GM21825 (cell line): Measurements from ENCODE around the gene SMARCA1.

Source experiments
- ATAC-seq: cut with Tn5 transposase; IDR thresholded peaks from one replicate; pipeline ENCODE4 v1.9.1; 2021; ENCODE audit warnings: mild to moderate bottlenecking, moderate library complexity; ENCODE audit not compliant: unreplicated experiment

The SMARCA1 gene

GRCh38 chrX:129529685-129530281 lies 6.5 kb upstream of the SMARCA1 start:
- ATAC-seq, result no peak

- ATAC-seq, result no peak
Measured at GRCh38 chrX:129525896-129526295, 2.6 kb upstream of the SMARCA1 start.

- ATAC-seq, result no peak
Measured at GRCh38 chrX:129525162-129525561, 1.9 kb upstream of the SMARCA1 start.

DNA sequence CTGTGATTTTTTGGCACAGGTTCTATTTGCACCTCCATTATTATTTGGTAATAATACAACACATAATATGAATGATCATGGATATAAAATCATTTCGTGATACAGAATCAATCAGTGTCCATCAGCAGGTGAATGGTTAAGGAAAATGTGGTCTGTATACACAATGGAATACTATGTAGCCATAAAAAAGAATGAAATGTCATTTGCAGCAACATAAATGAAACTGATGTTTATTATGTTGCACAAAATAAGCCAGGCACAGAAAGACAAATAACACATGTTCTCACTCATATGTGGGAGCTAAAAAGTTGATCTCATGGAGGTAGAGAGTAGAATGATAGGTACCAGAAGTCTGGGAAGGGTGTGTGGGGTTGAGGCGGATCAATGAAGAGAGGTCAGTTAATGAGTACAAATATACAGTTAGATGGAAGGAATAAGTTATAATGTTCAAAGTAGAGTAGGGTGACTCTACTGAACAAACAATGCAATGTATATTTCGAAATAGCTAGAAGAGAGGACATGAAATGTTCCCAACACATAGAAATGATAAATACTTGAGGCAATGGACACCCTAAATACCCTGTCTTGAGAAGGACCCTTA lies 1.1 kb upstream of the SMARCA1 start:
- ATAC-seq, result no peak

- ATAC-seq, result no peak
Measured at GRCh38 chrX:129522184-129523078, 859 bp downstream of the SMARCA1 start.

DNA sequence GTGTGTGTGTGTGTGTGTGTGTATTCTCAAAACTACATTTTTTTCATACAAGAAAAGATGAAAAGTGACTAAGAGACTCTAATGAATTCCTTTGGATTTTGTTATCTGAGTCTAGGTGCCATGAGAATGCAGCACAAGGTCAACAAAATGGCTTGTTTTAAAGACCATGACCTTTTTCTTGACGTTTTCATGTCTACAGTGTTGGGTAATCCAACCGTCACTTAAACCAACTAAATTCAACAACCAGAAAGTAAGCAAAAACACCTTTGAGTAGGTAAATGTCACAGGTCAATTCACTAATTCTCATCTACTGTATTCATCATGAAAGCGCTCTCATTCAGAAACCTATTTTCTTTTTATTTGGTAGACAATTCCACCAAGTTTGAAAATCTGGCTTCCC lies 3.1 kb downstream of the SMARCA1 start:
- no peak for ATAC-seq

- ATAC-seq, result no peak
Measured at GRCh38 chrX:129516402-129516801, 6.9 kb downstream of the SMARCA1 start.

- no peak for ATAC-seq
Measured at GRCh38 chrX:129512409-129512808, 10.9 kb downstream of the SMARCA1 start.

DNA sequence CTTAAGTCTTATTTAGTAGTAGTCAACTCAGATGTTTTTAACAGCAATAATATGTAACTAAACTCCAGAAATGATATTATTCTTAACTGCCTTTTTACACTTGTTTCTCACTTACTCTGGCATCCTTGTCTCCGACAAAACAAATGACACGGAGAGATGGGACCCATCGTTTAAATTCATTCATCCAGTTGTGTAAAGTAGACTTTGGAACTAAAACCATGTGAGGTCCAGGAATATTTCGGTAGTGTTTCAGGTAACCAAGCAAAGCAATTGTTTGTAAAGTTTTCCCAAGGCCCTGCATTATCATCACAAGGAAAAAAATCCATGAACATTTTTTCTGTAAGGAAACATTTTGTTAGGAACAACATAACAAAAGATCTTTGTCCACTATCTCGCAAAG lies 11.6 kb downstream of the SMARCA1 start:
- ATAC-seq, result no peak

DNA sequence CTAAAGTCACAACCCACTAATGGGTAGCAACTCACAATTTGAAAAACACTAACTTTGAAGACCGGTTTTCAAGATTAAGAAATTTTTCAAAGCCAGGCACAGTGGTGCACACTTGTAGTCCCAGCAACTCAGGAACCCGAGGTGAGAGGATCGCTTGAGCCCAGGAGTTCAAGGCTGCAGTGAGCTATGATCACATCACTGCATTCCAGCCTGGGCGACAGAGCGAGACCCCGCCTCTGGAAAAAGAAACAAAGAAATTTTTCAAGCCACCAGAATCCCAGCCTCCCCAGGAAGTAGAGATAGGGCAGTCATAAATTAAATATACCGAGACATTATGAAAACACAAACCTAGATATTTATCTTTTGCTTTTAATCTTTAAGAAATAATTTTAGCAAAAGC lies 13.0 kb downstream of the SMARCA1 start:
- no peak for ATAC-seq

DNA sequence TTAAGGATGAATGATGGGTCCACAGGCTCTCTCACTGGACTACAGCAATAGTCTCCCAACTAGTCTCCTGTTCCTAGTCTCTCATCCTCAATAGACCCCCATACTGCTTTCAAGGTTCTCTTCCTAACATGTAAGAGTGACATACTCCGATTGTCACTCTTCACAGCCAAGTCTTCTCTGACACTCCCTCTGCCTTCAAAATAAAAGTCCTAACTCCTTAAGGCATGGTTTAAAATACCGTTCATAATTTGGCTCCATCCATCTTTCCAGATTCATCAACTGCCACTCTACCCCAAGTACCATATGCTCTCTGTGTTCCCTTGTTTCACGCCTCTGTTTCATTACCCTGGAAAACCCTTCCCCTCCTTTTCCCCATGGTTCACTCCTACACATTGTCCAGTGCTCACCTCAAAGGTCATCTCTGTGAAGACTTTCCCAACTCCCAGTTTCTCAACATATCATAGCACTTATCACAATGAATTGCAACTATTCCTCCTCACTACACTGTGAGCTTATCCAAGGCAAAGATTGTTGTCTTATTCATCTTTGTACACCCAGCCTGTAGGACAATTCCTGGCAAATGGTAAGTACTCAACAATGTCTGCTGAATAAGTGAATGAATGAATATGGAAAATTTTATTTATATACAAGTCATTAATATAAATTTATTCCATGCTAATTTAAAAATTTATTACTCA lies 26.0 kb downstream of the SMARCA1 start:
- no peak for ATAC-seq

- ATAC-seq, result no peak
Measured at GRCh38 chrX:129496625-129497024, 26.7 kb downstream of the SMARCA1 start.

GRCh38 chrX:129495900-129496299 lies 27.4 kb downstream of the SMARCA1 start:
- ATAC-seq, result no peak

- ATAC-seq, result no peak
Measured at GRCh38 chrX:129494887-129495286, 28.4 kb downstream of the SMARCA1 start.

- no peak for ATAC-seq
Measured at GRCh38 chrX:129493643-129494042, 29.6 kb downstream of the SMARCA1 start.

- no peak for ATAC-seq
Measured at GRCh38 chrX:129490330-129490729, 33.0 kb downstream of the SMARCA1 start.

DNA sequence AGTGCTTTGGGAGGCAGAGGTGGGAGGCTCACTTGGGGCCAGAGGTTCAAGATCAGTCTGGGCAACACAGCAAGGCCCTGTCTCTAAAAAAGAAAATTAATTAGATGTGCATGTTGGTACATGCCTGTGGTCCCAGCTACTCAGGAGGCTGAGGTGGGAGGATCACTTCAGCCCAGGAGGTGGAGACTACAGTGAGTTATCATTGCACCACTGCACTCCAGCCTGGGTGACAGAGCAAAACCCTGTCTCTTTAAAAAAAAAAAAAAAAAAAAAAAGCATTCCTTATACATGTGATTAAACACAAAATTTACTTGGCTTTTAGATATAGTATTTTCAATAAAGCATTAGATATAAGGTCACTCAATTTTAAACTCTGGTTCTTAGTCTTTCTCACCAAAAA lies 34.9 kb downstream of the SMARCA1 start:
- ATAC-seq, result no peak

- ATAC-seq, result no peak
Measured at GRCh38 chrX:129480889-129481288, 42.4 kb downstream of the SMARCA1 start.

GRCh38 chrX:129478516-129478915 lies 44.8 kb downstream of the SMARCA1 start:
- no peak for ATAC-seq

- no peak for ATAC-seq
Measured at GRCh38 chrX:129472116-129472515, 51.2 kb downstream of the SMARCA1 start.

GRCh38 chrX:129462707-129463106 lies 60.6 kb downstream of the SMARCA1 start:
- no peak for ATAC-seq
